ENCODE measurements around the gene SFTA2. TPM values are rescaled to one million over a fixed set of nuclear protein-coding genes. Genes with fewer than 3 reads are reported as not detected.

The SFTA2 gene
- total and polyA plus RNA-seq, 2 donors (not counting 1 experiment from before 2014, with no cell fraction given) = not detected

DNA sequence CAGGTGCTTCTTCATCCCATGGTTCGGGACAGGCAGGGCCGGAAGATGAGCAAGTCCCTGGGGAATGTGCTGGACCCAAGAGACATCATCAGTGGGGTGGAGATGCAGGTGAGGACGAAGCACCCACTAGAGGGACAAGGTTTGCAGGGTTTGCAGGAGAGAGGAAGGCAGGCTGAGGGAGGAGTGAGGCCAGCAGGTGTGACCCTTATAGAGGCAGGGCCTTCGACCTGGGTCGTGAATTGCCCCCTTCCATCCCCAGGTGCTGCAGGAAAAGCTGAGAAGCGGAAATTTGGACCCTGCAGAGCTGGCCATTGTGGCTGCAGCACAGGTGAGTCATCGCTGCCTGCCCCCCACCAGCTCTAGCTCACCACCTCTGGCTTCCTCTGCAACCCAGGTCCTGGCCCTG lies 9.5 kb downstream of the SFTA2 start:
- no peak for TF ChIP-seq EZH2 (IDR thresholded peaks at IDR 0.05; ENCODE audit: borderline replicate concordance, insufficient read depth, low read depth, low read length, poor library complexity, severe bottlenecking)
- TF ChIP-seq, protein P1, sequence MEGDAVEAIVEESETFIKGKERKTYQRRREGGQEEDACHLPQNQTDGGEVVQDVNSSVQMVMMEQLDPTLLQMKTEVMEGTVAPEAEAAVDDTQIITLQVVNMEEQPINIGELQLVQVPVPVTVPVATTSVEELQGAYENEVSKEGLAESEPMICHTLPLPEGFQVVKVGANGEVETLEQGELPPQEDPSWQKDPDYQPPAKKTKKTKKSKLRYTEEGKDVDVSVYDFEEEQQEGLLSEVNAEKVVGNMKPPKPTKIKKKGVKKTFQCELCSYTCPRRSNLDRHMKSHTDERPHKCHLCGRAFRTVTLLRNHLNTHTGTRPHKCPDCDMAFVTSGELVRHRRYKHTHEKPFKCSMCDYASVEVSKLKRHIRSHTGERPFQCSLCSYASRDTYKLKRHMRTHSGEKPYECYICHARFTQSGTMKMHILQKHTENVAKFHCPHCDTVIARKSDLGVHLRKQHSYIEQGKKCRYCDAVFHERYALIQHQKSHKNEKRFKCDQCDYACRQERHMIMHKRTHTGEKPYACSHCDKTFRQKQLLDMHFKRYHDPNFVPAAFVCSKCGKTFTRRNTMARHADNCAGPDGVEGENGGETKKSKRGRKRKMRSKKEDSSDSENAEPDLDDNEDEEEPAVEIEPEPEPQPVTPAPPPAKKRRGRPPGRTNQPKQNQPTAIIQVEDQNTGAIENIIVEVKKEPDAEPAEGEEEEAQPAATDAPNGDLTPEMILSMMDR (IDR thresholded peaks at IDR 0.05) = no peak
- no peaks in the 10 kb centered on the region for H3K9me3 Mint-ChIP-seq (ENCODE audit: insufficient read depth)

DNA sequence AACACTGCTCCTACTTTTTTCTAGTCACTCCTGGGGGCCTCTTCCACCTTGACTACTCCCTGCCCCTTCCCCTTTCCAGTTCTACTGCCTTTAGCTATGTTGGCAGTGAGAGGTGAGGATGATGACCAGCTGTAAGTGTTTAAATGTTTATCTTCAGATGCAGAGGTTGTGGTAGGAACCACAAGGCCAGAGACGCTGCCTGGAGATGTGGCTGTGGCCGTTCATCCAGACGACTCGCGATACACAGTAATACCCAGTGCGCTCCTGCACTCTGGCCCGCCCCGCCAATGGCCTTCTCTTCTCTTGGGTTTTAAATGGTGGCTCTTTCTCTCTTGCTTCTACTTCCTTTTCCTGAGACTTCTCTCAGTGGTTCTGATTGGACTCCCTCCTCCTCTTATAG lies 13.3 kb downstream of the SFTA2 start:
- H3K4me3 ChIP-seq (ENCODE audit: control extremely low read depth in 1 of 5, extremely low read depth in 1 of 5, insufficient read depth in 1 of 5, low read depth in 2 of 5, low read length in 4 of 5) = no peak overlapping the region
- no peak overlapping the region for H2AFZ ChIP-seq (ENCODE audit: insufficient read depth, low read depth, low read length, poor library complexity, severe bottlenecking)
- Mint-ChIP-seq H3K4me1 (peaks cover 17% of the 10 kb centered on the region), H3K4me3 (no peak overlapping the region), H3K9me3 (ENCODE audit: insufficient read depth) (no peaks in the 10 kb centered on the region), H3K27me3 (no peaks in the 10 kb centered on the region), H3K27ac (no peak overlapping the region)
- H3K79me2 ChIP-seq (ENCODE audit: control insufficient read depth, insufficient read depth, low read length) = no peaks in the 10 kb centered on the region
- no peak overlapping the region for H3K27ac ChIP-seq (ENCODE audit: low read length in 2 of 2)
- no peaks in the 10 kb centered on the region for H3K9me3 ChIP-seq (ENCODE audit: control extremely low read depth in 1 of 3, control insufficient read depth in 2 of 3, insufficient read depth in 1 of 3, low read length in 2 of 3)
- no peak for DNase-seq
- peaks cover 2 to 70% of the 10 kb centered on the region in 2 experiments for H3K36me3 ChIP-seq (replicated peaks in 1 of 2; ENCODE audit: control extremely low read depth in 1 of 2, control insufficient read depth in 1 of 2, extremely low read depth in 1 of 2, insufficient read depth in 2 of 2, low read length in 1 of 2)
- ATAC-seq (ENCODE audit: low read depth) = no peak
- no peak for TF ChIP-seq EZH2 (IDR thresholded peaks at IDR 0.05; ENCODE audit: borderline replicate concordance, insufficient read depth, low read depth, low read length, poor library complexity, severe bottlenecking)
- TF ChIP-seq, protein P1 (IDR thresholded peaks at IDR 0.05) = no peak
- 83% methylated on average over 1 of the region's 8 CpGs for WGBS (ENCODE audit: insufficient coverage)
- CTCF ChIA-PET = interaction anchor here (0.9 to 2.9 kb wide), 3 partner anchors 151 to 169 kb away, joined by 3 to 12 read pairs (median 8); no protein-coding TSS in a partner anchor
- peaks cover 7 to 15% of the 10 kb centered on the region in 2 donors for H3K4me1 ChIP-seq (ENCODE audit: control insufficient read depth in 2 of 2, insufficient read depth in 2 of 2, low read length in 2 of 2)
- H4K20me1 ChIP-seq (ENCODE audit: control insufficient read depth, insufficient read depth, low read length, poor library complexity, severe bottlenecking) = no peaks in the 10 kb centered on the region
- POLR2A ChIA-PET = interaction anchor here (0.5 kb wide), 1 partner anchor 225 kb away, joined by 3 read pairs; no protein-coding TSS in a partner anchor
- H3K9ac ChIP-seq (ENCODE audit: low read length) = no peak overlapping the region
- H3K4me2 ChIP-seq (replicated peaks; ENCODE audit: low read depth, low read length, poor library complexity, severe bottlenecking) = no peak overlapping the region
- intact Hi-C loops (cut with micrococcal nuclease) = no loop called here
- no peaks in the 10 kb centered on the region for H3K27me3 ChIP-seq (replicated peaks in 1 of 4; ENCODE audit: control extremely low read depth in 1 of 4, control insufficient read depth in 3 of 4, insufficient read depth in 4 of 4, low read length in 3 of 4)

More for the DNA sequence above, 9.5 kb downstream of the SFTA2 start:
- Mint-ChIP-seq H3K27me3 (no peaks in the 10 kb centered on the region), H3K4me1 (no peaks in the 10 kb centered on the region), H3K27ac (no peak overlapping the region), H3K4me3 (no peak overlapping the region)
- H3K9me3 ChIP-seq (ENCODE audit: control extremely low read depth in 1 of 3, control insufficient read depth in 2 of 3, insufficient read depth in 1 of 3, low read length in 2 of 3) = no peaks in the 10 kb centered on the region
- ATAC-seq (ENCODE audit: low read depth) (no peak), DNase-seq (no peak)
- H3K27ac ChIP-seq (ENCODE audit: low read length in 2 of 2) = no peak overlapping the region
- H3K27me3 ChIP-seq (replicated peaks in 1 of 4; ENCODE audit: control extremely low read depth in 1 of 4, control insufficient read depth in 3 of 4, insufficient read depth in 4 of 4, low read length in 3 of 4) = no peaks in the 10 kb centered on the region
- H4K20me1 ChIP-seq (ENCODE audit: control insufficient read depth, insufficient read depth, low read length, poor library complexity, severe bottlenecking) = no peaks in the 10 kb centered on the region
- intact Hi-C loops (cut with micrococcal nuclease) = no loop called here
- H3K4me2 ChIP-seq (replicated peaks; ENCODE audit: low read depth, low read length, poor library complexity, severe bottlenecking) = no peak overlapping the region
- H3K9ac ChIP-seq (ENCODE audit: low read length) = no peak overlapping the region
- no peaks in the 10 kb centered on the region for H3K4me1 ChIP-seq (ENCODE audit: control insufficient read depth in 2 of 2, insufficient read depth in 2 of 2, low read length in 2 of 2)
- no peaks in the 10 kb centered on the region for H3K79me2 ChIP-seq (ENCODE audit: control insufficient read depth, insufficient read depth, low read length)
- WGBS (ENCODE audit: insufficient coverage) = 87% methylated on average over 5 of the region's 7 CpGs
- POLR2A ChIA-PET = no interaction called here
- H3K36me3 ChIP-seq (replicated peaks in 1 of 2; ENCODE audit: control extremely low read depth in 1 of 2, control insufficient read depth in 1 of 2, extremely low read depth in 1 of 2, insufficient read depth in 2 of 2, low read length in 1 of 2) = peaks cover 4 to 72% of the 10 kb centered on the region in 2 experiments
- no peak overlapping the region for H3K4me3 ChIP-seq (ENCODE audit: control extremely low read depth in 1 of 5, extremely low read depth in 1 of 5, insufficient read depth in 1 of 5, low read depth in 2 of 5, low read length in 4 of 5)
- CTCF ChIA-PET = interaction anchor here (0.6 kb wide), 1 partner anchor 129 kb away, joined by 3 read pairs; no protein-coding TSS in a partner anchor
- H2AFZ ChIP-seq (ENCODE audit: insufficient read depth, low read depth, low read length, poor library complexity, severe bottlenecking) = no peak overlapping the region

All from B cell (primary cell).